Esophagus squamous epithelium (tissue), 5 donors: Measurements from ENCODE around the gene SH3RF1. TPM values are rescaled to one million over a fixed set of nuclear protein-coding genes. Genes with fewer than 3 reads are reported as not detected.

ENCODE experiments used
- DNase-seq: peaks from one replicate; lab custom pipeline; 2025; lab: John Stamatoyannopoulos, UW
- H3K27ac ChIP-seq, 4 donors: fragments of 200-600 bp; sonication (generic); one replicate each; pipeline ENCODE4 v1.5.1; 2016 to 2019; ENCODE audit warnings: mild to moderate bottlenecking in 1 of 4
- H3K27me3 ChIP-seq, 4 donors: fragments of 200-600 bp; sonication (generic); 1 replicate in 3 of 4; 2 replicates in 1 of 4; pipeline versions ENCODE4 v1.5.1 to v1.6.0; 2017 to 2021; ENCODE audit warnings: antibody characterized with exemption in 1 of 4
- H3K36me3 ChIP-seq, 3 donors: fragments of 200-600 bp; sonication (generic); one replicate each; pipeline ENCODE4 v1.5.1; 2016 to 2019
- H3K4me1 ChIP-seq, 3 donors: fragments of 200-600 bp; sonication (generic); one replicate each; pipeline ENCODE4 v1.5.1; 2017 to 2019
- H3K4me3 ChIP-seq, 4 donors: fragments of 200-600 bp; sonication (generic); 1 replicate in 3 of 4; 2 replicates in 1 of 4; pipeline ENCODE4 v1.5.1; 2016 to 2019; ENCODE audit warnings: mild to moderate bottlenecking in 2 of 4, moderate library complexity in 1 of 4
- H3K9me3 ChIP-seq, 3 donors: fragments of 200-600 bp; sonication (generic); one replicate each; pipeline ENCODE4 v1.5.1; 2016 to 2019
- CTCF ChIP-seq, 6 experiments: fragments of 450-650 bp in 4 of 6; fragments of 200-600 bp in 2 of 6; sonication (generic) in 2 of 6; IDR thresholded peaks; one replicate each; pipeline ENCODE4 v1.5.1; 2016 to 2019; ENCODE audit warnings: antibody characterized with exemption in 6 of 6, mild to moderate bottlenecking in 4 of 6, moderate library complexity in 4 of 6
- POLR2A ChIP-seq, 4 donors: fragments of 450-650 bp; IDR thresholded peaks; one replicate each; pipeline ENCODE4 v1.6.1; 2017; ENCODE audit warnings: antibody characterized with exemption in 4 of 4, mild to moderate bottlenecking in 4 of 4, moderate library complexity in 3 of 4
- whole genome bisulfite sequencing, 2 donors: methylation state at CpG; one replicate each; pipeline ENCODE4 v1.1.5; 2018; 5-methylcytosine and 5-hydroxymethylcytosine counted together
- intact Hi-C: fragments of 100-400 bp; cut with DNase I; formaldehyde crosslinking; loops from one replicate; pipeline ENCODE4 v1.15.0; 2022
- total RNA-seq, 4 donors: library from RNA; depleted of rRNA; stranded (reverse); fragments of >200 nt; gene quantifications; one replicate each; pipeline ENCODE4 v1.1.0, GENCODE V29; 2016
- donor health status: DM: yes; HTN: yes; CAD: no.

The SH3RF1 gene
- total RNA-seq, 4 donors from 2014 or later: 3.9 to 9.3 (median 5.7) TPM

DNA sequence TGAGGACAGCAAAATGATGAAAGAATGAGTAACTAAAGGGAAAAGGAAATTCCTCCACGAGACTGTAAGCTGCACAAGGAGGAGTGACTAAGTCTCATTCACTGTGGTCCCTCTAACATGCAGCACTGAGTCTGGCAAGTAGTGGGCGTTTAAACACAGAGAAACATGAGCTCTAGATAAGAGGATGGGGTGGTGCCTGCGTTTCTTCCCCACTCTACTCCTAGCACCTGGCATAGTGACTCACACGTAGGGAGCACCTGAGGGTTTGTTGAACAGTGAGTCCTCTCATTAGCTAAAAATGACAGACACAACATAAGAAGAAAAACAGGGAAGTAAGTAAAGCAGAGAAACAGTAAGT is 154.9 kb downstream of the SH3RF1 start:
- WGBS, 2 donors: 16 to 41% methylated on average over 4 of the region's 4 CpGs
- no peaks in the 10 kb centered on the region for H3K9me3 ChIP-seq
- H3K36me3 ChIP-seq: peaks cover 0 to 86% (median 0%) of the 10 kb centered on the region in 3 donors
- TF ChIP-seq POLR2A (IDR thresholded peaks at IDR 0.05) (no peak), CTCF (IDR thresholded peaks at IDR 0.05) (peak in 1 of 6 experiments; percentile 39)
- H3K4me1 ChIP-seq: no peaks in the 10 kb centered on the region
- H3K27ac ChIP-seq: no peak overlapping the region
- no peak for DNase-seq
- no peaks in the 10 kb centered on the region for H3K27me3 ChIP-seq
- intact Hi-C loops: no loop called here
- H3K4me3 ChIP-seq: no peak overlapping the region

GRCh38 chr4:169115144-169115896 is 155.4 kb downstream of the SH3RF1 start:
- WGBS, 2 donors: 88 to 90% methylated on average over 6 of the region's 6 CpGs

DNA sequence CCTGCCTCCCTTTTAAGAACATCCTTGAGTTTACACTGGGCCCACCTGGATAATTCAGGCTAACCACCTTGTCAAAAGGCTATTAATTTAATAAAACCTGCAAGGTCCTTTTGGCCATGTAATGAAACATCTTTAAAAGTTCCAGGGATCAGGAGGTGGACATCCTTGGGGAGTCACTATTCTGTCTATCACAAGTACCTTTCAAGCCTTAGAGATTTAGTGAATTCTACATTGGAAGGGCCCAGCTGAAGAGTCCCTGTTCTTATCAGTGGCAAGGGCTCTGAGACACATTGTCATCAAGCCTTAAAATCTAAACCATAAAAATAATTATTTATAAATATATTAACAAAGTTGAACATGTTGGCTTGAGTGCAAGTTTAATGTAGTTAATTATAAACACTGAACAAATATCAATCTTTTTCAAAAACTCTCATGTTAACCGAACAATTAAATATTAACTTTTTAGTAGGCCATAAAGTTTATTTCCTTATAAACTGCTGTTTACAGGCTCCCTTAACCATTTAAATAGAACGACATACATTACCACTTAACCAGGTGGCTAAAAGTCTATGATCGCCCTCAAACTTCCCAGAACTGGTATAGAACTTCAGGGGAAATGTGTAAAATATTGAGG is 156.3 kb downstream of the SH3RF1 start:
- Histone ChIP-seq H3K36me3 (peaks cover 0 to 91% (median 0%) of the 10 kb centered on the region in 3 donors), H3K9me3 (no peaks in the 10 kb centered on the region), H3K4me3 (no peak overlapping the region), H3K27ac (no peak overlapping the region), H3K27me3 (no peaks in the 10 kb centered on the region), H3K4me1 (no peaks in the 10 kb centered on the region)
- intact Hi-C loops: no loop called here
- no peak for DNase-seq
- WGBS, 2 donors: 92 to 96% methylated on average over 3 of the region's 3 CpGs
- TF ChIP-seq POLR2A (IDR thresholded peaks at IDR 0.05): no peak
- TF ChIP-seq CTCF (IDR thresholded peaks at IDR 0.05): no peak

More at GRCh38 chr4:169115144-169115896, 155.4 kb downstream of the SH3RF1 start:
- H3K27me3 ChIP-seq: no peaks in the 10 kb centered on the region
- intact Hi-C loops: no loop called here
- no peak overlapping the region for H3K4me3 ChIP-seq
- no peaks in the 10 kb centered on the region for H3K9me3 ChIP-seq
- peaks cover 0 to 86% (median 0%) of the 10 kb centered on the region in 3 donors for H3K36me3 ChIP-seq
- TF ChIP-seq POLR2A (IDR thresholded peaks at IDR 0.05): no peak
- no peak for TF ChIP-seq CTCF (IDR thresholded peaks at IDR 0.05)
- no peak for DNase-seq
- no peak overlapping the region for H3K27ac ChIP-seq
- H3K4me1 ChIP-seq: no peaks in the 10 kb centered on the region

DNA sequence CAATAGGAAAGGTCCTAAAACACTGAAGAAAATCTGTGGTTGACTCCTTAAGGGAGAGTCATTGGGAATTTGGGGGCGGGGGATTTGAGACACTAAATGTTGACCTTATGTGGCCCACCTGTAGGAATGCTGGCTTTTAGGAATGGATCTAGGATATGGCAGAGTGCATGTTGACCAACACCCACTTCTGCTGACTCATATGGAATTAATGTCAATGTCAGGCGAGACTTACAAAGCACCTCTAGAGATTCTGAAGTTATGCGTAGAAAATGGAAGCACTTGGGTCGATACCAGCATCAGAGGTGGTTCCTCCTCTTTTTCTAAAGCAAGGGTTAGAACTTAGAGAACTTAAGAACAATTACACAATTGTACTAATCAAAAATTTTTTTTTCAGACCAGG is 160.1 kb downstream of the SH3RF1 start:
- no peak overlapping the region for H3K27ac ChIP-seq
- H3K27me3 ChIP-seq: no peaks in the 10 kb centered on the region
- peaks cover 0 to 94% (median 0%) of the 10 kb centered on the region in 3 donors for H3K36me3 ChIP-seq
- peaks cover 0 to 10% (median 4%) of the 10 kb centered on the region in 3 donors for H3K4me1 ChIP-seq
- TF ChIP-seq CTCF (IDR thresholded peaks at IDR 0.05) (no peak), POLR2A (IDR thresholded peaks at IDR 0.05) (no peak)
- no peak overlapping the region for H3K4me3 ChIP-seq
- WGBS, 2 donors: 91 to 93% methylated on average over 4 of the region's 4 CpGs
- no peak for DNase-seq
- H3K9me3 ChIP-seq: no peaks in the 10 kb centered on the region
- intact Hi-C loops: no loop called here

DNA sequence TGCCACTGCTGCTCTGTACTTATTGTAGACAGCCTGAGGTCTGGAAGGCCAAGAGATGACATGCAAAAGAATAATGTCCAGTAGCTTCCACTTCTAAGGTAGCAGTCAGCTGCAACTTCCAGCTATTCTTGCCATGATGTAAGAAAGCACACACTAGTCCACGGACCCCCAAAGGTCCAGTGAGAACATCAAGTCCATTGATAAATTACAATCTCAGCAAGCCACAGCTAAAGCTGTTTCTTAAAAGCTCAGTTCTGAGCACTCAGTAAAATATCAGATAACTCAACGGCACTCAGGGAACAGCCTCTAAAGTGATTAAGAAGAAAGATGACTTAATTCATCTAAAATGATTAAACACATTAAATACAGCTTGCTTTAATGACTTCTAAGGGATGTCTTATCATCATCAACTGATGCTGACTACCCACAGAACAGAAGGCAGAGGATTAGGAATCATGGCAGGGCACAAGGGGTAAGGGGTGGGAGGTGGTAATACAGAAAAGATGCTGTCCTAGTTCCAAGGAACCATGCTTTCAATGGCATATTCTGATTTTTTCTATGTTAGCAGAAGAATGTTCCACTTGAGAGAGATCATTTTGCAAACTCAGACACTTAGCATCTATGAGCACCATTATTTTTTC is 161.6 kb downstream of the SH3RF1 start:
- DNase-seq: no peak
- intact Hi-C loops: no loop called here
- no peak overlapping the region for H3K4me3 ChIP-seq
- WGBS, 2 donors: 85 to 89% methylated on average over 2 of the region's 2 CpGs
- no peaks in the 10 kb centered on the region for H3K27me3 ChIP-seq
- H3K36me3 ChIP-seq: peaks cover 0 to 91% (median 0%) of the 10 kb centered on the region in 3 donors
- no peaks in the 10 kb centered on the region for H3K9me3 ChIP-seq
- H3K4me1 ChIP-seq: peaks cover 0 to 14% (median 4%) of the 10 kb centered on the region in 3 donors
- no peak overlapping the region for H3K27ac ChIP-seq
- TF ChIP-seq POLR2A (IDR thresholded peaks at IDR 0.05) (no peak), CTCF (IDR thresholded peaks at IDR 0.05) (no peak)
